H9 (cell line): Measurements from ENCODE around the gene MICAL2. TPM values are rescaled to one million over a fixed set of nuclear protein-coding genes. Genes with fewer than 3 reads are reported as not detected.

Source experiments
- DNase-seq: peaks from one replicate; pipeline ENCODE4 v3.0.0-alpha.2; 2017
- H2AFZ ChIP-seq: one replicate; pipeline ENCODE4 v1.6.1; 2013; ENCODE audit warnings: mild to moderate bottlenecking, low read length, control low read depth, moderate library complexity
- H2AK5ac ChIP-seq: 2 replicates; pipeline ENCODE4 v1.6.1; 2013; ENCODE audit warnings: low read length, control low read depth, mixed read lengths; ENCODE audit not compliant: insufficient read length
- H2BK120ac ChIP-seq: one replicate; pipeline ENCODE4 v1.6.1; 2013; ENCODE audit warnings: low read depth, mild to moderate bottlenecking, low read length, control low read depth, inconsistent platforms; ENCODE audit not compliant: poor library complexity, severe bottlenecking
- H2BK12ac ChIP-seq: 2 replicates; pipeline ENCODE4 v1.6.1; 2013; ENCODE audit warnings: low read length, control low read depth, mixed read lengths, low read depth; ENCODE audit not compliant: insufficient read length
- H2BK15ac ChIP-seq: 2 replicates; pipeline ENCODE4 v1.6.1; 2013; ENCODE audit warnings: low read depth, low read length, control low read depth
- H2BK20ac ChIP-seq: one replicate; pipeline ENCODE4 v1.6.1; 2013; ENCODE audit warnings: low read depth, mild to moderate bottlenecking, low read length, control low read depth, inconsistent platforms; ENCODE audit not compliant: poor library complexity, severe bottlenecking
- H2BK5ac ChIP-seq: 2 replicates; pipeline ENCODE4 v1.6.1; 2013; ENCODE audit warnings: low read length, control low read depth, mixed read lengths; ENCODE audit not compliant: insufficient read length
- H3K14ac ChIP-seq: 2 replicates; pipeline ENCODE4 v1.6.1; 2013; ENCODE audit warnings: low read length, control low read depth; ENCODE audit not compliant: insufficient read depth
- H3K18ac ChIP-seq: 2 replicates; pipeline ENCODE4 v1.6.1; 2013; ENCODE audit warnings: low read depth, mild to moderate bottlenecking, mixed read lengths, low read length, control low read depth; ENCODE audit not compliant: insufficient read length
- H3K23ac ChIP-seq: 2 replicates; pipeline ENCODE4 v1.6.1; 2013; ENCODE audit warnings: low read length, control low read depth, mixed read lengths, low read depth; ENCODE audit not compliant: insufficient read length
- H3K23me2 ChIP-seq: 2 replicates; pipeline ENCODE4 v1.6.1; 2013; ENCODE audit warnings: low read depth, mild to moderate bottlenecking, mixed read lengths, low read length, control low read depth; ENCODE audit not compliant: insufficient read length, poor library complexity, severe bottlenecking
- H3K27ac ChIP-seq: 2 replicates; pipeline ENCODE4 v1.5.1; 2013; ENCODE audit warnings: low read length, control low read depth, mixed read lengths, low read depth; ENCODE audit not compliant: insufficient read length
- H3K27me3 ChIP-seq: 2 replicates; pipeline ENCODE4 v1.6.1; 2013; ENCODE audit warnings: low read length, control low read depth, inconsistent platforms; ENCODE audit not compliant: insufficient read depth
- H3K4ac ChIP-seq: 2 replicates; pipeline ENCODE4 v1.6.1; 2013; ENCODE audit warnings: low read depth, mild to moderate bottlenecking, control low read depth, inconsistent platforms, low read length, moderate library complexity
- H3K4me1 ChIP-seq: 2 replicates; pipeline ENCODE4 v1.6.1; 2013; ENCODE audit warnings: low read length, control low read depth, inconsistent platforms; ENCODE audit not compliant: insufficient read depth
- H3K4me2 ChIP-seq: 2 replicates; pipeline ENCODE4 v1.6.1; 2013; ENCODE audit warnings: low read length, control low read depth, mixed read lengths; ENCODE audit not compliant: insufficient read length, insufficient read depth
- H3K56ac ChIP-seq: 2 replicates; pipeline ENCODE4 v1.6.1; 2013; ENCODE audit warnings: low read depth, mild to moderate bottlenecking, mixed read lengths, low read length, control low read depth; ENCODE audit not compliant: insufficient read length
- H3K79me1 ChIP-seq: 2 replicates; pipeline ENCODE4 v1.6.1; 2013; ENCODE audit warnings: low read depth, mild to moderate bottlenecking, moderate library complexity, low read length, control low read depth, inconsistent platforms; ENCODE audit not compliant: insufficient read depth, poor library complexity, severe bottlenecking
- H3K79me2 ChIP-seq: 2 replicates; pipeline ENCODE4 v1.6.1; 2013; ENCODE audit warnings: low read length, control low read depth, inconsistent platforms; ENCODE audit not compliant: insufficient read depth
- H3K9ac ChIP-seq: 2 replicates; pipeline ENCODE4 v1.6.1; 2013; ENCODE audit warnings: low read length, control low read depth, mixed read lengths; ENCODE audit not compliant: insufficient read length; ENCODE audit errors: extremely low read depth
- H3K9me3 ChIP-seq: one replicate; pipeline ENCODE4 v1.6.1; 2013; ENCODE audit warnings: low read depth, low read length, inconsistent platforms; ENCODE audit not compliant: control insufficient read depth
- H3T11ph ChIP-seq: one replicate; pipeline ENCODE4 v1.6.1; 2013; ENCODE audit warnings: mild to moderate bottlenecking, low read length, control low read depth, inconsistent platforms
- H4K20me1 ChIP-seq: one replicate; pipeline ENCODE4 v1.6.1; 2013; ENCODE audit not compliant: control insufficient read depth, insufficient read length, insufficient read depth
- H4K5ac ChIP-seq: 2 replicates; pipeline ENCODE4 v1.6.1; 2013; ENCODE audit warnings: low read depth, mild to moderate bottlenecking, mixed read lengths, low read length, control low read depth; ENCODE audit not compliant: insufficient read length
- H4K8ac ChIP-seq: replicated peaks from 2 replicates; pipeline ENCODE4 v1.6.1; 2013; ENCODE audit warnings: low read length, control low read depth, mixed read lengths, low read depth; ENCODE audit not compliant: insufficient read length
- H4K91ac ChIP-seq: 2 replicates; pipeline ENCODE4 v1.6.1; 2013; ENCODE audit warnings: low read depth, mild to moderate bottlenecking, moderate library complexity, mixed read lengths, low read length, control low read depth; ENCODE audit not compliant: insufficient read length
- H3K27ac Mint-ChIP-seq, 3 experiments: 2 replicates in 2 of 3; 3 replicates in 1 of 3; pipeline ENCODE4 v1.8.0; 2020 to 2021; ENCODE audit warnings: mixed read lengths in 3 of 3, mild to moderate bottlenecking in 1 of 3, moderate library complexity in 1 of 3
- H3K27me3 Mint-ChIP-seq: 2 replicates; pipeline ENCODE4 v1.8.0; 2021; ENCODE audit warnings: low read depth, mild to moderate bottlenecking, moderate library complexity, mixed read lengths
- H3K36me3 Mint-ChIP-seq, 3 experiments: 2 replicates in 2 of 3; 3 replicates in 1 of 3; pipeline ENCODE4 v1.8.0; 2020 to 2021; ENCODE audit warnings: low read depth in 3 of 3, mixed read lengths in 3 of 3; ENCODE audit not compliant: insufficient read depth in 1 of 3
- H3K4me1 Mint-ChIP-seq, 2 experiments: 2 replicates each; pipeline ENCODE4 v1.8.0; 2020; ENCODE audit warnings: mixed read lengths in 2 of 2
- H3K4me3 Mint-ChIP-seq, 2 experiments: 2 replicates in 1 of 2; 3 replicates in 1 of 2; pipeline ENCODE4 v1.8.0; 2020 to 2021; ENCODE audit warnings: mild to moderate bottlenecking in 2 of 2, mixed read lengths in 2 of 2, moderate library complexity in 1 of 2
- H3K9me3 Mint-ChIP-seq, 2 experiments: 2 replicates in 1 of 2; 3 replicates in 1 of 2; pipeline ENCODE4 v1.8.0; 2020; ENCODE audit warnings: mild to moderate bottlenecking in 2 of 2, mixed read lengths in 2 of 2, moderate library complexity in 1 of 2
- WGBS: extraction: QIAGEN DNeasy Blood & Tissue Kit; methylation state at CpG from one replicate; pipeline ENCODE4 v1.1.7; 2013; ENCODE audit warnings: missing lambda C conversion rate, low lambda C conversion rate, mixed read lengths; ENCODE audit not compliant: insufficient read length; ENCODE audit errors: extremely low coverage; 5-methylcytosine and 5-hydroxymethylcytosine counted together
- total RNA-seq: library from RNA; stranded (reverse); gene quantifications from 2 replicates; pipeline ENCODE4 v1.2.1, GENCODE V29; 2021
- TF ChIP-seq, protein P1 (sequence below): fragments of 200-600 bp; sonication (generic); conservative IDR thresholded peaks from 3 replicates; pipeline ENCODE4 v1.8.0; 2021; ENCODE audit warnings: antibody characterized with exemption, mild to moderate bottlenecking

Gene MICAL2
- total RNA-seq, 1 experiment from 2014 or later: 4.7 TPM

DNA sequence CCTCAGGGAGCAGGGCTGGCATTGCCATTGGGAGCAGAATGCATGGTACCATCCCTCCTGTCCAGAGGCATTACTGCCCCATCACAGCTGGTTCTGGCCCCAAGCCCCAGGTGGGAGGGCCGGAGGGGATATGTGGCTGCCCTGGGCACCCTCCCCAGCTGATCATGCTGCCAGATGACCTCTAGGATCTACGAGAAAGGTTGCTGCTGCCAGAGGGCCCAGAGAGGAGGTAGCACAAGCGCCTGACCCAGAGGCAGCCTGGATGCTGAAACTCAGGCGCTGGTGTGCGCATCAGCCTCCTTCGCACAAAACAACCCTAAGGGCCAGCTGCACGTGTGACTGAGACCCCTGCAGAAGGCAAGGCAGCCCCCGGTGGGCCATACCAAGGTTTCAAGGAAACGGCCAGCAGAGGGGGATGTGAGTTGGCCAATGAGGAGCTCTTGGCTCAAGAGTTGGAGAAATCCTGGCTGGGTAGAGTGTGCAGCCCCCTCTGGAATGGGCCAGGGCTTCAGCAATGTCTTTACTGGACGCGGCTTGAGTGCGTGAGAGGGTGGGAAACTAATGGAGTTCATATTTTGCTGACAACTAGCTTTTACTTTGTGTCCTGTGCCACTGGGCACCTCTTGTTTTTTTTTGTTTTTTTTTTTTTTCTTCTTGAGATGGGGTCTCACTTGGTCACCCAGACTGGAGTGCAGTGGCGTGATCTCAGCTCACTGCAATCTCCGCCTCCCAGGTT, 178.7 kb downstream of the MICAL2 start:
- H4K8ac ChIP-seq: no peak overlapping the region
- H3K56ac ChIP-seq: no peak overlapping the region
- no peak overlapping the region for H3K4ac ChIP-seq
- H3K18ac ChIP-seq: no peak overlapping the region
- H3K27me3 ChIP-seq: no peaks in the 10 kb centered on the region
- Mint-ChIP-seq H3K4me1 (peaks cover 17% of the 10 kb centered on the region in 2 experiments), H3K27me3 (peaks cover 6% of the 10 kb centered on the region), H3K4me3 (no peak overlapping the region), H3K9me3 (no peaks in the 10 kb centered on the region; a peak in 1 of 5 replicates), H3K36me3 (no peaks in the 10 kb centered on the region; a peak in 1 of 7 replicates), H3K27ac (peak overlapping the region in 1 of 3 experiments; percentile 48; a peak in 1 of 7 replicates)
- no peak overlapping the region for H4K91ac ChIP-seq
- TF ChIP-seq, protein P1, sequence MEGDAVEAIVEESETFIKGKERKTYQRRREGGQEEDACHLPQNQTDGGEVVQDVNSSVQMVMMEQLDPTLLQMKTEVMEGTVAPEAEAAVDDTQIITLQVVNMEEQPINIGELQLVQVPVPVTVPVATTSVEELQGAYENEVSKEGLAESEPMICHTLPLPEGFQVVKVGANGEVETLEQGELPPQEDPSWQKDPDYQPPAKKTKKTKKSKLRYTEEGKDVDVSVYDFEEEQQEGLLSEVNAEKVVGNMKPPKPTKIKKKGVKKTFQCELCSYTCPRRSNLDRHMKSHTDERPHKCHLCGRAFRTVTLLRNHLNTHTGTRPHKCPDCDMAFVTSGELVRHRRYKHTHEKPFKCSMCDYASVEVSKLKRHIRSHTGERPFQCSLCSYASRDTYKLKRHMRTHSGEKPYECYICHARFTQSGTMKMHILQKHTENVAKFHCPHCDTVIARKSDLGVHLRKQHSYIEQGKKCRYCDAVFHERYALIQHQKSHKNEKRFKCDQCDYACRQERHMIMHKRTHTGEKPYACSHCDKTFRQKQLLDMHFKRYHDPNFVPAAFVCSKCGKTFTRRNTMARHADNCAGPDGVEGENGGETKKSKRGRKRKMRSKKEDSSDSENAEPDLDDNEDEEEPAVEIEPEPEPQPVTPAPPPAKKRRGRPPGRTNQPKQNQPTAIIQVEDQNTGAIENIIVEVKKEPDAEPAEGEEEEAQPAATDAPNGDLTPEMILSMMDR: no peak; the same call in 2 of the 3 replicates
- no peak overlapping the region for H2BK12ac ChIP-seq
- H3K27ac ChIP-seq: no peak overlapping the region
- no peak overlapping the region for H4K5ac ChIP-seq
- no peak overlapping the region for H2BK20ac ChIP-seq
- H3K9me3 ChIP-seq: no peaks in the 10 kb centered on the region
- no CpG with 5 or more reads among the region's 14 CpGs for WGBS
- no peak overlapping the region for H3T11ph ChIP-seq
- no peak for DNase-seq
- no peaks in the 10 kb centered on the region for H3K79me2 ChIP-seq
- no peak overlapping the region for H2AFZ ChIP-seq
- H3K4me2 ChIP-seq: no peak overlapping the region
- H3K14ac ChIP-seq: no peak overlapping the region
- H3K23me2 ChIP-seq: no peaks in the 10 kb centered on the region
- H2BK120ac ChIP-seq: no peak overlapping the region
- no peak overlapping the region for H3K9ac ChIP-seq
- H2AK5ac ChIP-seq: no peak overlapping the region
- H3K79me1 ChIP-seq: no peaks in the 10 kb centered on the region
- no peaks in the 10 kb centered on the region for H4K20me1 ChIP-seq
- H2BK5ac ChIP-seq: no peak overlapping the region
- H2BK15ac ChIP-seq: no peak overlapping the region
- H3K23ac ChIP-seq: no peak overlapping the region
- H3K4me1 ChIP-seq: no peaks in the 10 kb centered on the region; the same call in 1 of the 2 replicates
